B cell (primary cell): ENCODE measurements around the gene PHF11. TPM values are rescaled to one million over a fixed set of nuclear protein-coding genes. Genes with fewer than 3 reads are reported as not detected.

Experiments
- ATAC-seq: fragments of 200-7000 bp; cut with Tn5 transposase; one replicate; pipeline ENCODE4 v1.10.0; 2021; ENCODE audit warnings: low read depth, mild to moderate bottlenecking, moderate number of reproducible peaks, moderate library complexity
- CTCF ChIA-PET: fragments of 350-600 bp; sonication (Branson Sonifier 250); formaldehyde crosslinking; loops from one replicate; lab custom pipeline; 2021; ENCODE audit warnings: antibody characterized with exemption, inconsistent platforms; lab: Charles Lee
- POLR2A ChIA-PET: fragments of 350-600 bp; sonication (Branson Sonifier 250); formaldehyde crosslinking; loops from one replicate; lab custom pipeline; 2021; ENCODE audit warnings: antibody characterized with exemption; lab: Charles Lee
- DNase-seq: peaks from one replicate; pipeline ENCODE4 v3.0.0; 2013
- H2AFZ ChIP-seq: 2 replicates; pipeline ENCODE4 v1.6.1; 2012; ENCODE audit warnings: mild to moderate bottlenecking, low read depth, low read length; ENCODE audit not compliant: insufficient read depth, poor library complexity, severe bottlenecking
- H3K27ac ChIP-seq, 2 donors: 1 replicate in 1 of 2; 2 replicates in 1 of 2; pipeline ENCODE4 v1.5.1; 2012 to 2013; ENCODE audit warnings: low read length in 2 of 2, mild to moderate bottlenecking in 2 of 2, moderate library complexity in 1 of 2
- H3K27me3 ChIP-seq, 4 experiments: fragments of 200-600 bp in 1 of 4; sonication (generic) in 1 of 4; replicated peaks in 1 of 4; 1 replicate in 2 of 4; 2 replicates in 2 of 4; pipeline versions ENCODE4 v1.6.1 to v1.7.0; 2013 to 2016; ENCODE audit warnings: low read length in 3 of 4, mild to moderate bottlenecking in 2 of 4, mixed read lengths in 1 of 4, moderate library complexity in 1 of 4; ENCODE audit not compliant: insufficient read depth in 4 of 4, control insufficient read depth in 3 of 4; ENCODE audit errors: control extremely low read depth in 1 of 4
- H3K36me3 ChIP-seq, 2 experiments: replicated peaks in 1 of 2; 1 replicate in 1 of 2; 2 replicates in 1 of 2; pipeline versions ENCODE4 v1.6.1 to v1.7.1; 2013; ENCODE audit warnings: low read length in 1 of 2; ENCODE audit not compliant: insufficient read depth in 2 of 2, control insufficient read depth in 1 of 2; ENCODE audit errors: control extremely low read depth in 1 of 2, extremely low read depth in 1 of 2
- H3K4me1 ChIP-seq, 2 donors: fragments of 200-600 bp in 1 of 2; sonication (generic) in 1 of 2; 1 replicate in 1 of 2; 2 replicates in 1 of 2; pipeline versions ENCODE4 v1.5.1 to v1.6.1; 2013 to 2017; ENCODE audit warnings: low read length in 2 of 2; ENCODE audit not compliant: control insufficient read depth in 2 of 2, insufficient read depth in 2 of 2
- H3K4me2 ChIP-seq: replicated peaks from 2 replicates; pipeline ENCODE3; 2012; ENCODE audit warnings: mild to moderate bottlenecking, low read depth, low read length; ENCODE audit not compliant: poor library complexity, severe bottlenecking
- H3K4me3 ChIP-seq, 5 experiments: fragments of 200-600 bp in 1 of 5; sonication (generic) in 1 of 5; 1 replicate in 3 of 5; 2 replicates in 2 of 5; pipeline versions ENCODE4 v1.5.1 to v1.7.0; 2011 to 2016; ENCODE audit warnings: low read length in 4 of 5, mild to moderate bottlenecking in 4 of 5, low read depth in 2 of 5, control low read depth in 1 of 5, moderate library complexity in 1 of 5; ENCODE audit not compliant: insufficient read depth in 1 of 5; ENCODE audit errors: control extremely low read depth in 1 of 5, extremely low read depth in 1 of 5
- H3K79me2 ChIP-seq: fragments of 200-600 bp; sonication (generic); one replicate; pipeline ENCODE4 v1.6.0; 2016; ENCODE audit warnings: low read length; ENCODE audit not compliant: control insufficient read depth, insufficient read depth
- H3K9ac ChIP-seq: fragments of 200-600 bp; sonication (generic); 2 replicates; pipeline ENCODE4 v1.6.1; 2017; ENCODE audit warnings: mild to moderate bottlenecking, low read length, moderate library complexity
- H3K9me3 ChIP-seq, 3 donors: one replicate each; pipeline versions ENCODE4 v1.6.1 to v1.7.1; 2013; ENCODE audit warnings: low read length in 2 of 3; ENCODE audit not compliant: control insufficient read depth in 2 of 3, insufficient read depth in 1 of 3; ENCODE audit errors: control extremely low read depth in 1 of 3
- H4K20me1 ChIP-seq: 2 replicates; pipeline ENCODE4 v1.6.0; 2012; ENCODE audit warnings: mild to moderate bottlenecking, low read length; ENCODE audit not compliant: insufficient read depth, control insufficient read depth, poor library complexity, severe bottlenecking
- H3K27ac Mint-ChIP-seq: one replicate; pipeline ENCODE4 v1.8.0; 2021; ENCODE audit warnings: mixed read lengths
- H3K27me3 Mint-ChIP-seq: one replicate; pipeline ENCODE4 v1.8.0; 2021; ENCODE audit warnings: mixed read lengths
- H3K4me1 Mint-ChIP-seq: one replicate; pipeline ENCODE4 v1.8.0; 2021; ENCODE audit warnings: mixed read lengths
- H3K4me3 Mint-ChIP-seq: one replicate; pipeline ENCODE4 v1.8.0; 2021; ENCODE audit warnings: mixed read lengths
- H3K9me3 Mint-ChIP-seq: one replicate; pipeline ENCODE4 v1.8.0; 2022; ENCODE audit warnings: mixed read lengths; ENCODE audit not compliant: insufficient read depth
- CTCF ChIP-seq: fragments of 200-600 bp; IDR thresholded peaks from one replicate; pipeline ENCODE4 v1.8.0; 2022; ENCODE audit warnings: antibody characterized with exemption, mild to moderate bottlenecking
- EZH2 ChIP-seq: IDR thresholded peaks from 2 replicates; pipeline ENCODE4 v1.6.1; 2012; ENCODE audit warnings: borderline replicate concordance, low read depth, mild to moderate bottlenecking, moderate library complexity, low read length; ENCODE audit not compliant: insufficient read depth, poor library complexity, severe bottlenecking
- WGBS: methylation state at CpG from one replicate; pipeline ENCODE4 v1.1.5; 2013; ENCODE audit warnings: missing lambda C conversion rate; ENCODE audit not compliant: insufficient coverage; 5-methylcytosine and 5-hydroxymethylcytosine counted together
- intact Hi-C: fragments of 100-400 bp; cut with micrococcal nuclease; formaldehyde crosslinking; loops from one replicate; pipeline ENCODE4 v1.10.0; 2022
- polyA plus RNA-seq: library from polyadenylated mRNA; depleted of rRNA; stranded (reverse); fragments of >200 nt; gene quantifications from 2 replicates; pipeline ENCODE4 v1.2.3, GENCODE V29; 2012
- total RNA-seq, 2 donors: library from RNA; stranded (reverse); fragments of 120-200 nt in 1 of 2; gene quantifications; 1 replicate in 1 of 2; 2 replicates in 1 of 2; pipeline versions ENCODE4 v1.2.3 to v1.2.4, GENCODE V29; 2013 to 2022

The PHF11 gene
- total and polyA plus RNA-seq, 2 donors (not counting 1 experiment from before 2014, with no cell fraction given), result 79.0 to 176 TPM

GRCh38 chr13:49533011-49533410 is 37.3 kb downstream of the PHF11 start:
- no peaks in the 10 kb centered on the region for H3K9me3 ChIP-seq
- H3K79me2 ChIP-seq, result no peaks in the 10 kb centered on the region
- H3K4me2 ChIP-seq, result peak overlapping the region; percentile 49
- Mint-ChIP-seq H3K4me3 (peak overlapping the region; percentile 58), H3K4me1 (peaks cover 77% of the 10 kb centered on the region), H3K27me3 (no peaks in the 10 kb centered on the region), H3K27ac (peak overlapping the region; percentile 62), H3K9me3 (no peaks in the 10 kb centered on the region)
- peak overlapping the region; percentile 74 to 83 for H3K27ac ChIP-seq
- DNase-seq (no peak), ATAC-seq (no peak)
- no peak overlapping the region for H2AFZ ChIP-seq
- H3K36me3 ChIP-seq, result peaks cover 0 to 6% of the 10 kb centered on the region in 2 experiments
- TF ChIP-seq EZH2 (no peak), CTCF (no peak)
- no peak overlapping the region for H3K9ac ChIP-seq
- H4K20me1 ChIP-seq, result no peaks in the 10 kb centered on the region
- intact Hi-C loops, result loop anchor here (1.0 to 2.0 kb wide), 2 partner anchors 38 to 88 kb away; partner anchors contain the start of genes CAB39L, PHF11 and SETDB2
- peak overlapping the region in 1 of 5 experiments; percentile 38 for H3K4me3 ChIP-seq
- ChIA-PET CTCF (interaction anchor here (1.1 kb wide), 1 partner anchor 14 kb away, joined by 3 read pairs; no protein-coding TSS in a partner anchor), POLR2A (interaction anchor here (1.3 kb wide), 1 partner anchor 37 kb away, joined by 5 read pairs; the partner anchor contains the start of gene PHF11)
- H3K27me3 ChIP-seq, result no peaks in the 10 kb centered on the region
- peaks cover 50 to 59% of the 10 kb centered on the region in 2 donors for H3K4me1 ChIP-seq

- no peak overlapping the region for H3K9ac ChIP-seq
- H3K9me3 ChIP-seq, result no peaks in the 10 kb centered on the region
- ATAC-seq (peak; percentile 46), DNase-seq (peak; percentile 71)
- Mint-ChIP-seq H3K4me3 (peak overlapping the region; percentile 73), H3K4me1 (peaks cover 70% of the 10 kb centered on the region), H3K27ac (peak overlapping the region; percentile 87), H3K9me3 (no peaks in the 10 kb centered on the region), H3K27me3 (no peaks in the 10 kb centered on the region)
- H3K27me3 ChIP-seq, result no peaks in the 10 kb centered on the region
- H2AFZ ChIP-seq, result peak overlapping the region; percentile 48
- no peak for TF ChIP-seq CTCF
- TF ChIP-seq EZH2, result no peak
- POLR2A ChIA-PET, result no interaction called here
- peaks cover 46 to 53% of the 10 kb centered on the region in 2 donors for H3K4me1 ChIP-seq
- intact Hi-C loops, result loop anchor here (1.0 to 2.0 kb wide), 2 partner anchors 38 to 89 kb away; partner anchors contain the start of genes CAB39L, PHF11 and SETDB2
- H3K4me2 ChIP-seq, result peak overlapping the region; percentile 49
- 9% methylated on average over 5 of the region's 7 CpGs for WGBS
- peaks cover 0 to 3% of the 10 kb centered on the region in 2 experiments for H3K36me3 ChIP-seq
- no peaks in the 10 kb centered on the region for H3K79me2 ChIP-seq
- no peaks in the 10 kb centered on the region for H4K20me1 ChIP-seq
- H3K4me3 ChIP-seq, result peak overlapping the region in 1 of 5 experiments; percentile 19
- peak overlapping the region; percentile 74 to 83 for H3K27ac ChIP-seq
- CTCF ChIA-PET, result no interaction called here
Measured at GRCh38 chr13:49533591-49534269, 38.0 kb downstream of the PHF11 start.
